Measurements from ENCODE around the gene ONECUT3. TPM values are rescaled to one million over a fixed set of nuclear protein-coding genes. Genes with fewer than 3 reads are reported as not detected.
"Not testable (repeated sequence)": the region's sequence is repeated elsewhere in the genome, so short reads cannot be mapped to it uniquely, and the experiment has no call there.

The ONECUT3 gene
- polyA plus RNA-seq, 5 donors = 0.04 to 0.09 (median 0.06) TPM

DNA sequence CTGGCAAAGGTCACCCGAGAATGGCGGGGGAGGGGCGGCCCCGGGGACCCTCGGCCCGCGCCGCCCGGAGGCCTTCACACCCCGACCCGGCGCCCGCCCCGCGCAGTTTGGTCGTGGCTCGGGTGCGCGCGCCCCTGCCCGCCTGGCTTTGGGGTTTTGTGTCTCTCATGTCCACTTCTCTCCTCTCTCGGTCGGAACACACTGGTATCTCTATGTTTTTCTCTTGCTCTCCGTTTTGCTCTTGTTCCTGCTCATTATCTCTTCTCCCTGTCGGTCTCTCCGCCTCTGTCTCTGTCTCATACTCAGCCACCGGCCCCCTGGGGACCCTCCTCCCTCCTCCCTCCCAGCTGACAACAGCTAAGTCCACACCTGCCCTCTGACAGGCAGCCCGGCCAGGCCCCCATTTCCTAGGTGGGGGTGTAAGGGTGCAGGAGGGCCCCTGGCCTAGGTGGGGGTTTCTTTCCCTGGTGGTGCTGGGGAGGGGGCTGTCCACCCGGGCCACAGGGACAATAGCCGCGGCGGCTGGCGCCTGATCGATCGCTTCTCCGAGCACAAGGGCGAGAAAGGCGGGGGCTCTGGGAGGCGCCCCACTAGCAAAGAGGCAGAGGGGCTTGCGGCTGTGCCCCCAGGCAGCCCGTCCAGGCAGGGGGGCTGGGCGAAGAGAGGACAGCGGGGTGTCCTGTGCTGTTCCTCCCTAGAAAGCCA lies 2.3 kb downstream of the ONECUT3 start:
- DNase-seq = no peak

DNA sequence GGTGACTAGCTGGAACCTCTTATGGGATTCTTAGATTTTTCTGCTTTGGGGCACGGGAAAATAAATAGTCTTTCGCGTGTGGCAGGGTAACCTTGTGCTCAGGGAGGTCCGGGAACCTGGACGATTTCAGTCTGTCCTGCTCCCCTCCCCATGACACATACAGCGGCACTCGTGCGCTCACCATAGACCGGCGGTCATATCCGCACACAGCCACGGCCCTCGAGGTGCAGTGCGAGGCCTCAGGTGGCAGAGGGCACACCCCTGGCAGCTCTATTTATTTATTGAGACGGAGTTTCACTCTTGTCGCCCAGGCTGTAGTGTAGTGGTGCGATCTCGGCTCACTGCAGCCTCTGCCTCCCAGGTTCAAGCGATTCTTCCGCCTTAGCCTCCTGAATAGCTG lies 3.0 kb downstream of the ONECUT3 start:
- DNase-seq = no peak

DNA sequence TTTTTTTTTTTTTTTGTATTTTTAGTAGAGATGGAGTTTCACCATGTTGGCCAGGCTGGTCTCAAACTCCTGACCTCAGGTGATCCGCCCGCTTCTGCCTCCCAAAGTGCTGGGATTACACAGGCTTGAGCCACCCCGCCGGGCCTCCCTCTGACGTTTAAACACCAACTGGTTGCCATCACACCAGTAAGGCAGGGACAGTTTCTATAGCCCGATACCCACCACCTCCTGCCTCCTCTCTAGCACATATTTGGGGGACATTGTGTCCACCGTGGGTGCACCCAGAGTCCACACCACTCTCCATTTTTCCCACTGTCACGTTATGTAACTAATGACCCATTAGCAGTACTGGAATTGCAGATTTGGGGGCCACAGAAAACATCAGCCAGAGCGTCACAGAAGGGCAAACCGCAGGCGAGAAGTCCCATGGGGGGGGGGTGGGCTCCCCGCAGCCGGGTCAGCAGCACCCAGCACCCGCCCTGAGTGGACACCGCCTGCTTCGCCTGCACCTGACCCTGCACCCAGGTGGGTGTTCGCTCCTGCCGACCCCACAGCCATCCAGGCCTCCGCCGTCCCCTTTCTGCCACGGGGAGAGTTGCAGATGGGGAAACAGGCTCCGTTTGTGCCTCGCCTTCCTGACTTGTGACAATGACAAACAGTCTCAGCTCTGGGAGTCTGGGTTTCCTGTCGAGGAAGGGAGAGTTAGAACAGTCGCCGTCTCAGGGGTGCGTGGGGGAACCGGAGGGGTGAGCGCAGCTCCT lies 3.6 kb downstream of the ONECUT3 start:
- no peak for DNase-seq

DNA sequence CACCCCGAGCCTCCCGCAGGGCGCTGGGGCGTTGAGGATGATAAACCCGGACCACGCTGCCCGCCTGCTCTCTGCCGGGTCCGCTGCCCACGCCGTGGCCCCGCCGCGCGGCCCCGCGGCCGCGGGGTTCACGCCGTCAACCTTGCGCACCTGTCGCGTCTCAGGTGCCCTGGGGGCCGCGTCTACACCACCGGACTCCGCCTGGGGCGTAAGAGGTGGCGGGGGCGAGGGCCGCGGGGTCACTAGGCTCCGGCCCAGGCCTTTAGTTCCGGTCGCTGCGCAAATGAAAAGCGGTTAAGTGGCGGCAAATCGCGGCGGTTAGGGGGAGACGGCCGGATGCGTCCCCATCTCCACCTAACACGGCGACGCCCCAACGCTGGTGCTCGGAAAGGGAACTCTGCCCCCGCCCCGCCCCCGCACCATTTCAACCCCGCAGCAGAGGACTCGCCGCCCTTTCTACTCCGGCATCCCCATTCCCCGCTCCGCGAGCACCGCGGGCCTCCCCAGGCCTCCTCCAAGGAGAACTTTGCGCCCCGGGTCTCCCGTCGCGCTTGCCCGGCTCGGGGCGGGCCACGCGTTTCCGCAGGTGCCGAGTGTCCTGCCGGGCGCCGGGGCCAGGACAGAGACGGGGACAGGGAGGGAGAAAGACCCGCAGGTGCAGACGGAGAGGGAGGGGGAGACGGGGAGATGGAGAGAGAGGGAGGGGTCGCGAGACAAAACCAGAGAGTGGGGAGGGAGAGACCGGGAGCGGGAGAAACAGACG lies 4.3 kb downstream of the ONECUT3 start:
- DNase-seq = no peak

DNA sequence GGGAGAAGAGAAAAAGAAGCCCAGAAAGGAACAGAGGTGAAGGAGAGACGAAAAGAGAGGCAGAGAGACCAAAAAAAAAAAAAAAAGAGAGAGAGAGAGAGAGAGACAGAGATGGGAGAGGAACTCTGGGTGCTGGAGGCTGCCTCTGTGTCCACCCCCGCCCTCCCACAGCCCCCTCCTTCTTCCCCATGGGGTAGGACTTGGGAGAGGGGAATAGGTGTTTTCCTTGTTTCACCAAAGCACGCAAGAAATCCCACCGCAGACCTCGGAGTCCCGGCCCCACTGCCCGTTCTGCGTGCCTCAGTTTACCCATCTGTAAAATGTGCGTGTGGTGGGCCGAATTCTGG lies 4.9 kb downstream of the ONECUT3 start:
- no peak for DNase-seq

DNA sequence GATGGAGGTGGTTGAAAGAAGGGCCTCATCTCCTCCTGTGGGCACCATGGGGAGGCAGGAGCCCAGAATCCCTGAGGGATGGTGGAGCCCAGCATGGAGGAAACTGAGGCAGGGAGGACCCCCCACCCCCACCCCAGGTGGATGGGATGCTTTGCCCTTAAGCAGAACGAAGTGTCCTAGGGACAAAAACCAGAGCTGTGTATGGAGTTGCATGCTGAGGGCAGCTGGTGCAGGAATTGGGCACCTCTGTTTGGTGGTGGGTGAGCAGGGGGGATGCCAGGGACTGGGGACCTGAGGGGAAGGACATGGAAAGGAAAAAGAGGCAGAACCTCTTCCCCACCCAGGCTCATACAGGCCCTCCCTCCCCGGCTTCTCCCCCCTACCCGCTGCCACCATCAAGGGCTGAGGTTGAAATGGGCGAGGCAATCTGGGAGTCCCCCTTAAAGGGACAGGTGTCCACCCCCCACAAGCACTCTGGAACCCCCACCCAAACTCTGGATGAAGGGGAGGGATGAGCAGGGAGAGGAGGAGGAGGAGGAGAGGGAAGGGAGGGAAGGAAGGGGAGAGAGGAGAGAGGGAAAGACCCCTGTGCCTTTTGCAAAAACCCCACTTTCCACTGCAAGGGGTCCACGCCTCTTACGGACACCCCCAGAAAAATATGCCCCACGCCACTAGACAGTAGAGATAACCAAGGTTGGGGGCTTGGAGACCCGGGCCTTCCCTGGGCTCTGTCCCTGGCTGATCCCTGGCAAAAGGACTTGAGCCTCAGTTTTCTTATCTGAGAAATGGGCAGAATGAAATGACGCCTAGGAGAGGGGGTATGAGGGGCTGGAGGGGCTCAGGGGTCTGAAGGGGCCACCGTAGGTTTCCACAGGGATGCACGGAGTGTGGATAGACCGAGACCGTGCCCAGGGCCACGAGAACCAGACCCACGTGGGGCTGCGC lies 5.9 kb downstream of the ONECUT3 start:
- no peak for DNase-seq

DNA sequence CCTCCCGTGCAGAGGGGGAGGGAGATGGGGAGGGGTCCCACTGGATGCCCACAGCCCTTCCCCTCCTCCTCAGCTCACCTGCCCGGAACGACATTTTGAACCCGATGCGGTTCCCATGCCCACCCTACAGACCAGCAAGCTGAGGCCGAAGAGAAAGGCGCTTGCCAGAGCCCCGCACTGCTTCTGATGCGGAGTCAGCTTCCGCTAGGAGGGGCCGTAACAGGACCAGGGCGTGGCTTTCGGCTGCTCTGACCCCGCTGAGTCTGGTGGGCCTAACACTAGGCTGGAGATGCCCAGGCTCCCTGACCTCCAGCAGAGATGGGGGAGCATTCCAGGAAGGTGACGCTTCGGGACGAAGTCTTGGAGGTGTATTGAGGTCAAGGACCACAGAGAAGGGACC lies 6.7 kb downstream of the ONECUT3 start:
- DNase-seq = no peak

DNA sequence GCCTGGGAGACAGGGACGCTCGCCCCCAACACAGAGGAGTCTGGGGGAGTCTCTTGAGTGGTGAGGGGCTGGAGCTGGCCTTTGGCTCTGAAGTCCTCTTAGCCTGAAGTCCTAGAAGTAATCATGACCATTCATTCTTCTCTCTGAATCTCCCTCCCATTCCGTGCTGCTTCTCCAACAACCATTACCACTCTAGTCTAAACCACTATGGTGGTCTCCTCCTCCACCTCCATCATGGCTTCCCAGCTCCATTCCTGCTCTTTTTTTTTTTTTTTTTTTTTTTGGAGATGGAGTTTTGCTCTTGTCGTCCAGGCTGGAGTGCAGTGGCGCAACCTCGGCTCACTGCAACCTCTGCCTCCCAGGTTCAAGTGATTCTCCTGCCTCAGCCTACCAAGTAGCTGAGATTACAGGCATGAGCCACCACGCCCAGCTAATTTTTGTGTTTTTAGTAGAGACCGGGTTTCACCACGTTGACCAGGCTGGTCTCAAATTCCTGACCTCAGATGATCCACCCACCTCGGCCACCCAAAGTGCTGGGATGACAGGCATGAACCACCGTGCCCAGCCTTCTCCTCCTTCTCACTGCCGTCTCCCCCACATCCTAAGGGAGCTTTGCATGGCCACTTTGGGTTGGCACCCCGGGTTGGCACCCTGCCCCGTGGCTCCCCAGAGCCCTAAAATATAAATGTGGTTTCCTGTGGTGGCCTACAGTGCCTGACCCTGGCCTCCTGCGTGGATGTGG lies 7.7 kb downstream of the ONECUT3 start:
- not testable (repeated sequence) for DNase-seq

DNA sequence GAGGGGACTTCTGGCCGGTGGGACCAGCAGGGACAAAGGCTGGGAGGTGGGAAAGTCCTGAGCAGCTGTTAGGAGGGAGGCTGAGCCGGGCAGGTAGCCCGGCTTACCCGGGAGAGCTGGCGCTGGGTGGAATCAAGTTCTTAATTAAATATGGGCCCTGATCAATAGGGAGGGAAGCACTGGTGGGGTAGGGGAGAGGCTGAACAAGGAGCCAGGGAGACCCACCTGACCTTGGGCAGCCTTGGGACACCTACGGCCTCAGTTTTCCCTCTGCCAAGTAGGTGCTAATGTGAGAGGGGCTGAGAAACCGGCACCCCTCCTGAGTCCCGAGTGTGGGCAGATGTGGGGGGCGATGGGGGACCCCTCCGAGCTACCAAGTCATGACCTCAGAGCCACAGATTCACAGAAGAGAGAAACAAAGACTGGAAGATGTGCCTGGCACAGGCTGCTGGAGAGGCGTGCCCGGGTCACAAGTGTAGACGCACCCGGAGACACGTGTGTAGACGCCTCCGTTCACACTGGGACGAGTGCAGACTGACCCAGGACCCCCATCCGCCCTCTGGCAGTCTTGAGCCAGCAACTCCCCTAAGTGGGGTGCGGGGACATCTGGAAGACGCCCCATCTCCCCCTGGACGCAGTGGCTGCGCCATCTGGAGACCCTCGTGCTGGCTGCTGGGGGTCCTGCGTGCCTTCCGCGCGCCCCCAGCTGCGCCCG lies 8.4 kb downstream of the ONECUT3 start:
- no peak for DNase-seq

DNA sequence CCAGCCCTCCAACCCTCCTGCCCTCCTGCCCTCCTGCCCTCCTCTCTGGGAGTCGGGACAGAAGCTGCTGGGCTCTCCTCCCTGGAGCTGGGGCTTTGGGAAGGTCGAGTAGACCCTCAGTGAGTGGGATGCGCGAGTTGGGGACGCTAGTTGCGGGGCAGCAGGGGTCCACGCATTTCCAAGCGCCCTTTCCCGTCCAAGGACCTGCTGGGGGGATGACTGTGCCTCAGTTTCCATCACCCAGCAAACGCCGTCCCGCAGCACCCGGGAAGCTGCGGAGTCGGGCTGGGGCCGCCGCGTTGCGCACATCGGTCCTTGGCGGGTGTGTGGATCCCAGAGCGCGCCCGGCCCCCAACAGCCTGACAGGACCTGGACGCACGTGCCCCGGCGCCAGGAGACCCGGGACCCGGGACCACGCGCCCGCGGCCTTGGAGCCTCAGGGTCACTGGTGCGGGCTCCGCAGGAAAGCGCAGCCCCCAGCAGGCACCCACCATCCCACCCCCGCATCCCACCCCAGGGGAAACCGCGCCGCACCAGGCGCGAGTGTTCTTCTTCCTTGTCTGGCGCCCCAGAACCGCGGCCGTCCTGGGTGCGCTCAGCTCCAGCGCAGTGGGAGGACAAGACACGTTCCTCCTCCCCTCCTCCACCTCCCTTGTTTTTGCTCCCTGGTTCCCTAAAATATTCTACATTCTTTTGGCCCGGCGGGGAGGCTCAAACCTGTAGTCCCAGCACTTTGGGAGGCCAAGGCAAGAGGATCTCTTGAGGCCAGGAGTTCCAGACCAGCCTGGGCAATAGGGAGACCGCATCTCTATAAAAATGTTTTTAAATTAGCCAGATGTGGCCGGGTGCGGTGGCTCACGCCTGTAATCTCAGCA lies 9.2 kb downstream of the ONECUT3 start:
- DNase-seq = no peak

DNA sequence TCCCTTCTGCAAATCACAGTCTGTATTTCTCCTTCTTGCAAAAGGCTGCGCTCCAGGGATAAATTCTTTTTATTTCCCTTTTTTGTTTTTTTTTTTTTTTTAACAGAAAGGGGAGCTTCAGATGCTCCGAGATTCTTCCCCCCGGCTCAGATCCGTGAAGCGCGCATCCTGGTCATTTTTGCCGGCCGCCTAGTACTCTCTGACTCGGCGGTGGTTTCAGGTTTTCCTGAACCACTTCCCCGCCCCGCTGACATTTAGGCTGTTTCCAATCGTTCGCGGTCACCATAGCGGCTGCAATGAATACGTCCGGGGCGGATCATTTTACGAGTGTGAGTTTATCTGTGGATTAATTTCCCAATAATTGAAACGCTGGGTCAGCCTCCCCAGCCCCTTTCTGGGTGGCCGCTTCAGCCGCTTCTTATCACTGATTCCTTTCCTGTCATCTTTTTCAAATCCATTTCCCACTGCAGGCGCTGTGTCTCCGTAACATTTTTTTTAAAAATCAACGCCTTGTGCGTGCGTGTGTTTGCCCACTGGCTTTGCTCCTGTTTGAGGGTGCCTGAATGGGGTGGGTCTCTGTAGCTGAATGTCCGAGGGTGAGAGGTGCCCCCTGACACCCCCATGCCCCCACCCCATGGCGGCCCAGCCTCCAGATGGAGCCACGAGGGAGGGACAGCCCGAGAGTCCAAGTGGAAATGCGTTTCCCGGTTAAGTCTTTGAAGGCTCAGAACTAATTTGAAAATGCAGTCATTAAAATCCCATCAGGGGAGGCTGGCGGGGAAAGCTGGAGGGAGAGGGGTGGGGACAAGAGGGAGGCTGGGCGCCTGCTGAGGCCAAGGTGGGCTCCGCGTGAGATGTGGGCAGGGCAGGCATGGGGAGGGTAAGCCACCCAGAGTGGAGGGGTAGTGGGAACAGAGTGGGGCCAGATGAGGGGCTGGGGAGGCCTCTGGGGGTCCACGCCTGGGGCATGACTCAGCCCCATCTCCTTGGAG lies 10.6 kb downstream of the ONECUT3 start:
- peak; percentile 25 to 34 for DNase-seq

DNA sequence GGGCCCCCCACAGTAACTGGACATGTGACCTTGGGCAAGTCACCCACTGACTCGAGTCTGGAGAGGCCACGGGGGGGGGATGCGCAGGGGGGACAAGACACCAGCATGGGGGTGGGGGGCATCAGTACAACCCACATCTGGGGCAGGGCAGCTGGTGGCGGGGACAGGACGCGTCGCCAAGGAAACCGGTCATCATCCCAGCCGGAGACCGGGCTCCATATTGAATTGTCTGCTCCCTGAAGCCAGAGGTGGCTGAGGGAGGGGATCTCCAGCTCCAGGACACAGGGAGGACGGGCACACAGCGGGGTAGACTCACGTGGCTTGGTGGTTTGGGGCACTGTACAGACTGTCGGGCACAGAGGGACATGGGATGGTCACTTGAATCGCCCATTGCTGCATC lies 11.4 kb downstream of the ONECUT3 start:
- no peak for DNase-seq

DNA sequence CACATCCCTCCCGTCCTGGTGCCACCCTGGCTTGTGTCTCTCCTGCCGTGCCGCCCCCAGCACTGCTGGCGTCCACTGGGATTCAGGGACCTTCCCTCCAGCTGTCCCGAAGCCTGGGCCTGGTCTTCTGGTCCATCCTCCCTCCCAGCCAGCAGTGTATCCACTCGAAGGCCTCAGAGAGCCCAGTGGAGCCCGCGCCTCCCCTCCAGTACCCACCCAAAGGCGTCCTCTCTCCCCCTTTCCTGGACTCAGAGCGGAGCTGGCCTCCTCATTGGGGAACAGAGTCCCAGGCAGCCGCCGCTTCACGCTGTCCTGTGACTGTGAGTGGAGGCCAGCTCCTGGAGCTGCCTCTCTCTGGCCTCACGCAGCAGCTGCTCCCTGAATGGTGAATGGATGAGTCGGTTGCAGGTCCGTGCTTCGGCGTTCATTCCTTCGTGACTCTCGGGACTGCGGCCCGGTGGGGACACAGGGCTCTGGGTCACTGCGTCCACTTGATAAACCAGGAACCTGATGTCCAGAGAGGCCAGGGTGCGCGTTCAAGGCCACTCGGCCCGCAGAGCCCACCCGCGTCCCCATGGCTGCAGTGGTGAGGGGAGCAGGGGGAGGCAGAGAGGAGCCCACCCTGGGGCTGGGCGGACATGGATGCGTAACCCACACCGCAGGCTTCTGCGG lies 12.1 kb downstream of the ONECUT3 start:
- no peak for DNase-seq

DNA sequence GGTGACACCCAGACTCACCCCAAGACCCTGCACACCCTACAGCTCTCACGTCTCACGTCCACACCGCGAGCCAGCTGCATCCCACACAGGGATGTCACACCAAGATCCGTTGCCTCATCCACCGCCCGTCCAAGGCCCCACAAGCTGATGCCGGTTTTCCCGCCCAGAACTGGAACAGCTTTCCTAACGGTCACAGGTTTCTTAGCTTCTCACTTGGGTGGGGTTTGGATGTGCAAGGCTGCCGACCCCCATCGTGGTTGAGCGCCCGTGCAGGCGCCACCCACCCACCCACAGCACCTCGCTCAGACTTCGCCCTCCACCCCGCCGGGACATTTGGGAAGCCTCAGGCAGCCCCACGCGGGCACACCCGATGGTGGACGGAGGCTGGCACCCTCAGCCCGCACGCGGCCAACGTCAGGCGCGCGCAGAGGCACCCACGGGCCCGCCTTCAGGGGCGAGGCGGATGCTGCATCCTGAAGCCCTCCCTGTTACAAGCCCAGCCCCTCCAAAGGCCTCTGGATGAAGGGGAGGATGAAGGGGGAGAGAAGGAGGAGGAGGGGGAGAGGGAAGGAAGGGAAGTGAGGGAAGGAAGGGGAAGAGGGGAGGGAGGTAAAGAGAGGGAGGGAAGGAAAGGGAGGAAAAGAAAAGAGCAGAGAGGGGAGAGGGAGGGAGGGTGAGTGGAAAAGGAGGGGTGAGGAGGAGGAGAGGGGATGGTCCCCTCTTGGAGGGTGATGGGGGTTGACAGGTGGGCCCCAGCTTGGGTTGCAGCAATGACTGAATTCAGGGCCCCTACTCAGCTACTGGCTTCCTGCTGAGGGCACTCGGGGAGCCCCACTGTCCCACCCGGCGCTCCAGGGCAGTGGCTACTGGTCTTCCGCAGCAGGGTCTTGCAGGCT lies 12.8 kb downstream of the ONECUT3 start:
- no peak for DNase-seq

DNA sequence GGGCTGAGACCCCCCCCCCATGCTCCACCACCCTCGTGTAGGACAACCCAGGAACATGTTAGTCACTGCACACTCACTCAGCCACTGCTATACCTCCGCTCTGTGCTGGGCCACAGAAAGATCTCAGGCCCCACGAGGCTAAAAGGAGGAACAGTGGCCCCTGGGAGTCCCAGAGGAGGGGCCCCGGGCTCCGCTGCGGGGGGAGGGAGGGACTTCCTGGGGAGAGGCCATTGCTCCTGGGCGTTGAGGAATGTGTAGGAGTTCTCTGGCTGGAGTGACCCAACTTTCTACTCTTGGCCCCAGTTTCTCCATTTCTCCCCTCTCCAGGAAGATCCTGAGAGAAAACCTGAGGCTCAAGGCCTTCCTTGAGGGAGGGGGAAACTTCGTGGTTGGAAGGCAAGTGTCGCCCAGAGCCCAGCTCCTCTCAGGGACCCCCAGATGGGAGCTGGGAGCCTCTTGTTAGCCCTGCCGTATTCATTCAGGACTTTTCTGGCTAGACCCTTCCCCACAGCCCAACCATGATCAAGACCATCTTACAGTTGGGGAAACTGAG lies 13.6 kb downstream of the ONECUT3 start:
- DNase-seq = no peak

DNA sequence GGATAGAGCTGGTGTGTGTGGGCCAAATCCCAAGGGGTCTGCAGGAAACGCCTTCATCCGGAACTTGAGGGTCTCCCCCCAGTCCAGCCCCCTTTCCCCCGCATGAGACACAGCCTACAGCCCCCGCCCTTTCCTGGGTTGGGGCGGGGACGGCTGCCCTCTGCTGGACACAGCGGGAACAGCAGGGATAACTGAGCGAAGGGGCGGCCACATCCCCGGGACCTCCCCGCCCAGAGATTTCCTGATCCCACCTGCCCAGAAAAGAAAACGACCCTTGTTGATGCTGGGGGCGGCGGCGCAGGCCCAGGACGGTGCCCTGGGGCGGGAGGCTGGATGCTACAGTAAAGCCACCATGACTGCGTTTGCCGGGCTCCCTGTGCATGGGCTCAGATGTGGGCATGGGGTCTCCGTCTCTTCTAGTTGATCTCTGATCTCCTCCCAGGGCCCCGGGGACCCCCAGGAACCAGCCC lies 14.2 kb downstream of the ONECUT3 start:
- no peak for DNase-seq

Data from right lung (tissue), 5 donors.